ENCODE results near the gene BOD1. TPM values are rescaled to one million over a fixed set of nuclear protein-coding genes. Genes with fewer than 3 reads are reported as not detected.

Gene BOD1
- total RNA-seq, 2 donors from 2014 or later = 79.3 to 92.9 TPM

DNA sequence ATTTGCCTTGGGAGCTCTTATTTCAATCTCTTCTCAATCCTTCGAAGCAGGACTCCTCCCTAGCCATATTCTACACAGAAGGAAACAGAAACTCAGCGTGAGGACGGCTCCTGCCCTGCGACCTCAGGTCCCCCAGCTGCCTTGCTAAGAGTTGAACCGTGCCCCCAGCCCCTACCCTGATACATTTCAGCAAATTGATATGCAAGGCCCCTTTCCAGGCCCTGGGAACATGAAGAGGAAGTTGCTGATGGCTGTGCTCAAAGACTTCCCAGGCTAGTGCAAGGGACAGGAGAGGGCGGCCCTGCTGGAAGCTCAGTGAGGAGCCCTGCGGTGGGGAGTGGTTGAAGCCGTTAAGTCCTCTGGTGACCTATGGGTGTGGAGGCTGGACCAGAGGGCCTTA is 41.5 kb downstream of the BOD1 start:
- H3K4me3 Mint-ChIP-seq = no peak overlapping the region
- H3K36me3 ChIP-seq (ENCODE audit: control insufficient read depth, insufficient read depth, low read length) = no peaks in the 10 kb centered on the region
- H3K27ac ChIP-seq (ENCODE audit: low read depth, low read length) = no peak overlapping the region
- H3K36me3 Mint-ChIP-seq (ENCODE audit: low read depth) = no peaks in the 10 kb centered on the region
- peaks cover 16% of the 10 kb centered on the region for H3K9me3 Mint-ChIP-seq
- H3K4me1 ChIP-seq (ENCODE audit: control insufficient read depth, insufficient read depth, low read length) = no peaks in the 10 kb centered on the region
- H3K9me3 ChIP-seq (ENCODE audit: control insufficient read depth, low read length) = peaks cover 9% of the 10 kb centered on the region
- H3K27ac Mint-ChIP-seq = no peak overlapping the region
- 58 to 79% methylated on average over 2 to 8 of the region's 8 CpGs for WGBS, 2 experiments (ENCODE audit: insufficient coverage in 1 of 2, insufficient read length in 1 of 2)
- H3K27me3 Mint-ChIP-seq (ENCODE audit: insufficient read depth) = peaks cover 4% of the 10 kb centered on the region
- DNase-seq = peak; percentile 46
- TF ChIP-seq, protein P1, sequence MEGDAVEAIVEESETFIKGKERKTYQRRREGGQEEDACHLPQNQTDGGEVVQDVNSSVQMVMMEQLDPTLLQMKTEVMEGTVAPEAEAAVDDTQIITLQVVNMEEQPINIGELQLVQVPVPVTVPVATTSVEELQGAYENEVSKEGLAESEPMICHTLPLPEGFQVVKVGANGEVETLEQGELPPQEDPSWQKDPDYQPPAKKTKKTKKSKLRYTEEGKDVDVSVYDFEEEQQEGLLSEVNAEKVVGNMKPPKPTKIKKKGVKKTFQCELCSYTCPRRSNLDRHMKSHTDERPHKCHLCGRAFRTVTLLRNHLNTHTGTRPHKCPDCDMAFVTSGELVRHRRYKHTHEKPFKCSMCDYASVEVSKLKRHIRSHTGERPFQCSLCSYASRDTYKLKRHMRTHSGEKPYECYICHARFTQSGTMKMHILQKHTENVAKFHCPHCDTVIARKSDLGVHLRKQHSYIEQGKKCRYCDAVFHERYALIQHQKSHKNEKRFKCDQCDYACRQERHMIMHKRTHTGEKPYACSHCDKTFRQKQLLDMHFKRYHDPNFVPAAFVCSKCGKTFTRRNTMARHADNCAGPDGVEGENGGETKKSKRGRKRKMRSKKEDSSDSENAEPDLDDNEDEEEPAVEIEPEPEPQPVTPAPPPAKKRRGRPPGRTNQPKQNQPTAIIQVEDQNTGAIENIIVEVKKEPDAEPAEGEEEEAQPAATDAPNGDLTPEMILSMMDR (conservative IDR thresholded peaks at IDR 0.05) = no peak
- peaks cover 4% of the 10 kb centered on the region for H3K27me3 ChIP-seq (ENCODE audit: control insufficient read depth, insufficient read depth, low read length, poor library complexity, severe bottlenecking)
- no peak overlapping the region for H3K4me3 ChIP-seq (ENCODE audit: low read length)
- no peak overlapping the region for H3K9ac ChIP-seq (ENCODE audit: extremely low read depth, low read length, poor library complexity, severe bottlenecking)
- H3K4me1 Mint-ChIP-seq = peaks cover 2% of the 10 kb centered on the region

DNA sequence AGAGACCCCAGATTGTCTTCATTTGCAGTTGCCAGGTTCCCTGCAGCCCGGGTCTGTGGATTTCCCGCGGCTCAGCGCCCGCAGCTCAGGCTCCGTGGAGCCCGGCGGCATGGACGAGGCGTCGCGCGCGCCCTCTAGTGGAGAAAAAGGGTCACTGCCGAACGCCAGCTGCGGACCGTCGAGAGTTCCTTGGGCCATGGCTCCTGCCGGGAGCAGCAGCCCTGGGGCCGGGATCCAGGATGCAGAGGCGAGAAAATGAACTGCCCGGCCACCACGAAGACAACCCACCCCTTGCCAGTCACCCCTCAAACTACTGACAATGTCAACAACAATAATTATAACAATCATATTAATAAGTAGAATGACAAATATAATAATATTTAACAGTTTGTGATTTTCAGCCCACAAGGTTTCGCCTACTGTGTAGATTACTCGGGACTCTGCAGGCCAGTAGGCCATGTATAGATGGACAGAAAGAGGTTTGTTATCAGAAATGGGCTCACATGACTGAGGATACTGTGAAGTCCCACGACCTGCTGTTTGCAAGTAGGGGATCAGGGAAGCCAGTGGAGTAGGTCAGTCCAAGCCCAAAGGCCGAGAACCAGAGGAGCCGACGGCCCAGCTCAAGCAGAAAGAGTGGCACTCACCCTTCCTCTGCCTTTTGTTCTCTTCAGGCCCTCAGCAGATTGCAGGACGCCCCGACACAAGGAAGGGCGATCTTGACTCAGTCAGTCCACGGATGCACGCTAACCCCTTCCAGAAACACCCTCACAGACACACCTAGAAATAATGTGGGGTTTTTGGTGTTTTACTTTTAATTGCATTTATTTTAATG is 43.1 kb downstream of the BOD1 start:
- H3K4me1 Mint-ChIP-seq = peaks cover 2% of the 10 kb centered on the region
- peaks cover 11% of the 10 kb centered on the region for H3K9me3 Mint-ChIP-seq
- no peaks in the 10 kb centered on the region for H3K36me3 Mint-ChIP-seq (ENCODE audit: low read depth)
- Histone ChIP-seq H3K9me3 (ENCODE audit: control insufficient read depth, low read length) (peaks cover 7% of the 10 kb centered on the region), H3K9ac (ENCODE audit: extremely low read depth, low read length, poor library complexity, severe bottlenecking) (no peak overlapping the region), H3K27ac (ENCODE audit: low read depth, low read length) (no peak overlapping the region), H3K36me3 (ENCODE audit: control insufficient read depth, insufficient read depth, low read length) (no peaks in the 10 kb centered on the region), H3K4me1 (ENCODE audit: control insufficient read depth, insufficient read depth, low read length) (no peaks in the 10 kb centered on the region), H3K27me3 (ENCODE audit: control insufficient read depth, insufficient read depth, low read length, poor library complexity, severe bottlenecking) (peaks cover 4% of the 10 kb centered on the region), H3K4me3 (ENCODE audit: low read length) (no peak overlapping the region)
- peaks cover 8% of the 10 kb centered on the region for H3K27me3 Mint-ChIP-seq (ENCODE audit: insufficient read depth)
- WGBS, 2 experiments (ENCODE audit: insufficient coverage in 1 of 2, insufficient read length in 1 of 2) = 34 to 92% methylated on average over 4 to 35 of the region's 35 CpGs
- DNase-seq = peak; percentile 94
- H3K27ac Mint-ChIP-seq = no peak overlapping the region
- TF ChIP-seq, protein P1 (conservative IDR thresholded peaks at IDR 0.05) = peak; percentile 98
- no peak overlapping the region for H3K4me3 Mint-ChIP-seq

DNA sequence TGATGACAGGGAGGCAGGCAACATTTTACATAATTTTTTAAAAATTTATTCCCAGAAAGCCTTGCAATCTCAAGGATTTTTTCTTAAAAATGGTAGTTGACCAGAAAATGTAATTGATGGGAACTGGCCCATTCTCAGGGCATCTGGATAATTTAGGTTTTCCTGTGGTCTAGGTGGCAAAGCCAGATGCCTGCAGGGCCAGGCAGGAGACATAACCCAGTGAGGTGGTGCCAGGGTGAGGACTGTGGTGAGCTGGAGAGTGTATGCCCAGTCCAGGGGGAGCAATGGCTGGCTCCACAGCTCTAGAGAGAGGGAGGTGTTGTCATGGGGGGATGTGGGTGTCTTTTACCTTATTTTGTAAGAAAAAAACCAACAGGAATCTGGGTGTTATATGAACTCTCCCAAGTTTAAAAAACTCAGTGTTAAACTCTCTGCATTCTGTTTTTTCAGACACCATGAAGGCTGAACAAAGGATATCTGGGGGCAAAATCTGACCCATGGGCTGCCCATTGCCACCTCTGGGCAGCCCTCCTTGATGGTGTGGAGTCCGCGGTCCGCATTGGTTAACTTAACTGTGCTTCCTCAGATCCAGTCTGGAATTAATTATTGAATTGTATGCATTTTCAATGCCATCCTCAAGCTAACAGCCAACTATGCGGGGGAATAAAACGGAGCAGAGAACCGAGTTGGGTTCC is 43.9 kb downstream of the BOD1 start:
- Mint-ChIP-seq H3K4me3 (no peak overlapping the region), H3K4me1 (peaks cover 2% of the 10 kb centered on the region), H3K9me3 (peaks cover 11% of the 10 kb centered on the region), H3K27me3 (ENCODE audit: insufficient read depth) (peaks cover 8% of the 10 kb centered on the region), H3K27ac (no peak overlapping the region), H3K36me3 (ENCODE audit: low read depth) (no peaks in the 10 kb centered on the region)
- WGBS, 2 experiments (ENCODE audit: insufficient coverage in 1 of 2, insufficient read length in 1 of 2) = 42 to 45% methylated on average over 5 to 6 of the region's 6 CpGs
- Histone ChIP-seq H3K27me3 (ENCODE audit: control insufficient read depth, insufficient read depth, low read length, poor library complexity, severe bottlenecking) (peaks cover 4% of the 10 kb centered on the region), H3K4me3 (ENCODE audit: low read length) (no peak overlapping the region), H3K9me3 (ENCODE audit: control insufficient read depth, low read length) (peaks cover 8% of the 10 kb centered on the region), H3K4me1 (ENCODE audit: control insufficient read depth, insufficient read depth, low read length) (no peaks in the 10 kb centered on the region), H3K9ac (ENCODE audit: extremely low read depth, low read length, poor library complexity, severe bottlenecking) (no peak overlapping the region), H3K36me3 (ENCODE audit: control insufficient read depth, insufficient read depth, low read length) (no peaks in the 10 kb centered on the region), H3K27ac (ENCODE audit: low read depth, low read length) (no peak overlapping the region)
- DNase-seq = peak; percentile 28
- TF ChIP-seq, protein P1 (conservative IDR thresholded peaks at IDR 0.05) = no peak

All from endodermal cell (in vitro differentiated cells).